ENCODE results near the gene ADIPOR1. TPM values are rescaled to one million over a fixed set of nuclear protein-coding genes. Genes with fewer than 3 reads are reported as not detected.

The ADIPOR1 gene
- polyA plus RNA-seq, 4 donors, result 48.5 to 77.7 (median 53.8) TPM

DNA sequence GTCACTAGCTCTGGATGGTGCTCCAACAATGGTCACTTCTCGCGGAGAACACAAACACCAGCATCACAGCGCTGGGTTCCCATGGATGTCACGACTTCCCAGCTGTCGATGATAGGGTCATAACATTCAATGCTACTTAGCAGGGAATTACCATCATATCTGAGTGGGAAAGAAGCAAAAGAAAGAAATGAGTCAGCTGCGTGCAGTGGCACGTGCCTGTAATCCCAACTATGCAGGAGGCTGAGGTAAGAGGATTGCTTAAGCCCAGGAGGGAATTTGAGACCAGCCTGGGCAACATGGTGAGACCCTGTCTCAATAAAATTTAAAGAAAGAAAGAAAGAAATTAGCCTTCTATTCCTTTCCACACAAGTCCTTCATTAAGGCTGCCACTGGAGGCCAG is 65.6 kb downstream of the ADIPOR1 start:
- FAIRE-seq (no peak), DNase-seq (no peak)
- Histone ChIP-seq H3K9me3 (ENCODE audit: control insufficient read depth in 2 of 2, insufficient read depth in 1 of 2, low read depth in 1 of 2, low read length in 1 of 2) (no peaks in the 10 kb centered on the region), H3K4me3 (ENCODE audit: low read depth in 1 of 3, low read length in 3 of 3) (no peak overlapping the region), H3K36me3 (ENCODE audit: control insufficient read depth in 3 of 3, insufficient read depth in 2 of 3, low read depth in 1 of 3, low read length in 3 of 3) (peaks cover 2 to 28% (median 24%) of the 10 kb centered on the region in 3 donors), H3K27ac (ENCODE audit: low read depth in 1 of 3, low read length in 2 of 3) (no peak overlapping the region), H3K27me3 (ENCODE audit: control insufficient read depth in 3 of 3, insufficient read depth in 3 of 3, low read length in 3 of 3) (no peaks in the 10 kb centered on the region), H3K4me1 (ENCODE audit: control insufficient read depth in 3 of 3, insufficient read depth in 2 of 3, low read depth in 1 of 3, low read length in 2 of 3) (peaks cover 0 to 5% (median 4%) of the 10 kb centered on the region in 3 donors)
- WGBS, 3 donors, result 92 to 96% (median 95%) methylated on average over 7 of the region's 7 CpGs

Other genes starting within 250 kb of the ADIPOR1 start
- 1 to 10 TPM in 1 of 4 donors, under 1 TPM in 1, not detected in 2; 0.03 to 1.8 TPM for gene SYT2, start 247.9 kb downstream of the ADIPOR1 start, polyA plus RNA-seq
- gene KDM5B, start 149.9 kb downstream of the ADIPOR1 start, polyA plus RNA-seq, result 10 to 100 TPM in 1 of 4 donors, 1 to 10 TPM in 3; 5.7 to 39.5 (median 9.1) TPM
- 1 to 10 TPM; 1.2 to 2.1 (median 1.6) TPM for gene PCAT6, start 147.4 kb downstream of the ADIPOR1 start, polyA plus RNA-seq
- gene RABIF, start 69.2 kb downstream of the ADIPOR1 start, polyA plus RNA-seq, result 10 to 100 TPM in 3 of 4 donors, 1 to 10 TPM in 1; 7.8 to 11.2 (median 10.3) TPM
- 10 to 100 TPM; 12.7 to 28.2 (median 17.2) TPM for gene KLHL12, start 31.1 kb downstream of the ADIPOR1 start, polyA plus RNA-seq
- 10 to 100 TPM in 3 of 4 donors, 1 to 10 TPM in 1; 6.5 to 34.8 (median 20.9) TPM for gene CYB5R1, start 8.9 kb upstream of the ADIPOR1 start, polyA plus RNA-seq
- gene TMEM183A, start 49.1 kb upstream of the ADIPOR1 start, polyA plus RNA-seq, result 10 to 100 TPM; 58.9 to 80.4 (median 67.2) TPM
- 1 to 10 TPM in 1 of 4 donors, under 1 TPM in 2, not detected in 1; 0.27 to 1.2 (median 0.54) TPM for gene PPFIA4, start 68.2 kb upstream of the ADIPOR1 start, polyA plus RNA-seq
- gene MYOG, start 127.7 kb upstream of the ADIPOR1 start, polyA plus RNA-seq, result 1 to 10 TPM in 1 of 4 donors, not detected in 3; 1.5 TPM
- gene ADORA1, start 169.4 kb upstream of the ADIPOR1 start, polyA plus RNA-seq, result 1 to 10 TPM in 1 of 4 donors, under 1 TPM in 2, not detected in 1; 0.38 to 1.4 (median 0.54) TPM
- gene MYBPH, start 217.5 kb upstream of the ADIPOR1 start, polyA plus RNA-seq, result 1 to 10 TPM in 1 of 4 donors, not detected in 3; 1.1 TPM
- gene CHI3L1, start 228.4 kb upstream of the ADIPOR1 start, polyA plus RNA-seq, result 1 to 10 TPM in 2 of 4 donors, under 1 TPM in 2; 0.16 to 1.6 (median 0.90) TPM

All from small intestine (tissue), 7 donors.